K562 (cell line): ENCODE measurements around the gene ADM. TPM values are rescaled to one million over a fixed set of nuclear protein-coding genes. Genes with fewer than 3 reads are reported as not detected.

Experiments
- ATAC-seq: fragments of 200-7000 bp; cut with Tn5 transposase; 3 replicates; pipeline ENCODE4 v1.9.1; 2020; ENCODE audit warnings: moderate library complexity
- BruUV-seq: library from RNA; stranded (reverse); fragments of 400-500 nt; replicated peaks from 2 replicates; lab custom pipeline; 2021; lab: Mats Ljungman, UMichigan
- CTCF ChIA-PET: fragments of 300-600 bp; formaldehyde crosslinking; extraction: SDS; loops from one replicate; lab custom pipeline; 2021; ENCODE audit warnings: low intra/inter-chr PET ratio; lab: Yijun Ruan, JAX
- POLR2A ChIA-PET: fragments of 300-600, 350-650 bp; sonication (Branson Sonifier 250); formaldehyde crosslinking; extraction: SDS; loops from one replicate; lab custom pipeline; 2021; ENCODE audit warnings: antibody characterized with exemption, inconsistent platforms; lab: Yijun Ruan, JAX
- DNase-seq, 4 experiments: peaks; one replicate each; pipeline versions ENCODE4 v3.0.0 to v3.0.0-alpha.2; 2011 to 2018; ENCODE audit warnings: low spot score in 3 of 4, mixed read lengths in 3 of 4; ENCODE audit errors: extremely low read depth in 1 of 4
- FAIRE-seq: peaks from 2 replicates; lab custom pipeline; 2011; peaks lifted over from hg19 to GRCh38; lab: Jason Lieb, UNC
- H2AFZ ChIP-seq: 2 replicates; pipeline ENCODE4 v1.6.0; 2011; ENCODE audit warnings: low read depth, low read length, control low read depth, inconsistent platforms
- H3K27ac ChIP-seq: fragments of 200-600 bp; 3 replicates; pipeline ENCODE4 v1.8.0; 2011; ENCODE audit warnings: low read depth, mild to moderate bottlenecking, control low read depth, inconsistent platforms, low read length, moderate library complexity, mixed read lengths; ENCODE audit errors: extremely low read depth
- H3K27me3 ChIP-seq, 2 experiments: fragments of 300-600 bp in 1 of 2; 2 replicates in 1 of 2; 3 replicates in 1 of 2; pipeline versions ENCODE4 v1.6.0 to v1.8.0; 2011; ENCODE audit warnings: inconsistent platforms in 2 of 2, low read length in 2 of 2, mild to moderate bottlenecking in 1 of 2, mixed read lengths in 1 of 2, moderate library complexity in 1 of 2; ENCODE audit not compliant: control insufficient read depth in 2 of 2, insufficient read depth in 2 of 2
- H3K36me3 ChIP-seq: fragments of 300-600 bp; 3 replicates; pipeline ENCODE4 v1.8.0; 2011; ENCODE audit warnings: mild to moderate bottlenecking, low read length, inconsistent platforms; ENCODE audit not compliant: control insufficient read depth, insufficient read depth
- H3K4me1 ChIP-seq, 2 experiments: fragments of 200-600 bp in 1 of 2; replicated peaks in 1 of 2; 2 replicates in 1 of 2; 3 replicates in 1 of 2; pipeline versions ENCODE4 v1.5.1 to v1.8.0; 2011; ENCODE audit warnings: inconsistent platforms in 2 of 2, low read length in 2 of 2, mild to moderate bottlenecking in 1 of 2, mixed read lengths in 1 of 2, moderate library complexity in 1 of 2; ENCODE audit not compliant: control insufficient read depth in 2 of 2, insufficient read depth in 2 of 2
- H3K4me2 ChIP-seq: 2 replicates; pipeline ENCODE4 v1.6.1; 2011; ENCODE audit warnings: low read length, control low read depth, inconsistent platforms, mixed read lengths; ENCODE audit not compliant: insufficient read depth
- H3K4me3 ChIP-seq: fragments of 200-600 bp; sonication (generic), shearing (Covaris generic); 2 replicates; pipeline ENCODE4 v1.5.1; 2016; ENCODE audit warnings: control low read depth, inconsistent platforms
- H3K79me2 ChIP-seq: fragments of 200-600 bp; 3 replicates; pipeline ENCODE4 v1.8.0; 2011; ENCODE audit warnings: low read length, inconsistent platforms; ENCODE audit not compliant: control insufficient read depth, insufficient read depth
- H3K9ac ChIP-seq, 2 experiments: 2 replicates each; pipeline versions ENCODE4 v1.6.0 to v1.6.1; 2011; ENCODE audit warnings: low read depth in 2 of 2, low read length in 2 of 2, control low read depth in 1 of 2, inconsistent platforms in 1 of 2, mild to moderate bottlenecking in 1 of 2, mixed read lengths in 1 of 2; ENCODE audit not compliant: insufficient read depth in 1 of 2
- H3K9me1 ChIP-seq: one replicate; pipeline ENCODE4 v1.6.0; 2011; ENCODE audit warnings: inconsistent platforms, mild to moderate bottlenecking, low read length, moderate library complexity; ENCODE audit not compliant: control insufficient read depth, insufficient read depth
- H3K9me3 ChIP-seq: replicated peaks from 2 replicates; pipeline ENCODE4 v1.5.1; 2011; ENCODE audit warnings: low read depth, low read length, inconsistent platforms; ENCODE audit not compliant: control insufficient read depth, insufficient read depth
- H4K20me1 ChIP-seq: replicated peaks from 2 replicates; pipeline ENCODE4 v1.6.1; 2011; ENCODE audit warnings: low read length, inconsistent platforms, mixed read lengths; ENCODE audit not compliant: control insufficient read depth, insufficient read depth
- ATF1 ChIP-seq, 2 experiments: fragments of 450-650 bp in 1 of 2; IDR thresholded peaks; 2 replicates each; pipeline ENCODE4 v1.6.1; 2016; ENCODE audit warnings: missing compliant biosample characterization in 1 of 2, missing genetic modification characterization in 1 of 2
- MAX ChIP-seq: sonication (generic); formaldehyde crosslinking; IDR thresholded peaks from 2 replicates; pipeline ENCODE4 v1.9.0; 2022; ENCODE audit warnings: mild to moderate bottlenecking, missing genetic modification reagents
- SOX6 ChIP-seq: fragments of 450-650 bp; IDR thresholded peaks from 2 replicates; pipeline ENCODE4 v1.6.1; 2014; ENCODE audit warnings: mild to moderate bottlenecking
- WGBS: fragments of 100-300 bp; shearing (Covaris generic); methylation state at CpG from one replicate; pipeline ENCODE4 v1.1.6; 2016; ENCODE audit warnings: low coverage, mixed read lengths; ENCODE audit not compliant: insufficient coverage; ENCODE audit errors: missing lambda C conversion rate; 5-methylcytosine and 5-hydroxymethylcytosine counted together
- in situ Hi-C: fragments of 300-500 bp; cut with MboI; formaldehyde crosslinking; loops from 4 replicates; pipeline ENCODE4 v1.15.0; 2018; ENCODE audit warnings: inconsistent platforms, mixed read lengths
- intact Hi-C: fragments of 100-400 bp; cut with micrococcal nuclease; formaldehyde crosslinking; loops from 2 replicates; pipeline ENCODE4 v1.14.2; 2022
- polyA plus RNA-seq, 8 experiments: library from polyadenylated mRNA; depleted of rRNA in 4 of 8; stranded (reverse) in 5 of 8; unstranded in 3 of 8; fragments of >200 nt; fragmentation: Nextera tagmentation in 2 of 8; fragmentation: Illumina TruSeq in 1 of 8; extraction: Ambion mirVana in 2 of 8; extraction: Trizol in 1 of 8; gene quantifications; 2 replicates each; pipeline versions ENCODE4 v1.2.1 to v1.2.3, GENCODE V29; 2011 to 2014; ENCODE audit warnings: inconsistent platforms in 1 of 8, missing spikeins in 1 of 8
- total RNA-seq, 7 experiments: library from RNA; depleted of rRNA in 6 of 7; stranded (reverse); fragments of >200 nt in 6 of 7; fragmentation: Illumina TruSeq in 2 of 7; extraction: Trizol in 2 of 7; gene quantifications; 2 replicates each; pipeline versions ENCODE4 v1.2.1 to v1.2.3, GENCODE V29; 2011 to 2021; ENCODE audit warnings: low replicate concordance in 1 of 7
- TF ChIP-seq, protein P1 (sequence below), 2 experiments: fragments of 450-650 bp; IDR thresholded peaks; 2 replicates each; pipeline ENCODE4 v1.6.1; 2016; ENCODE audit warnings: mild to moderate bottlenecking in 2 of 2, borderline replicate concordance in 1 of 2, low read depth in 1 of 2, moderate library complexity in 1 of 2

The ADM gene
- total and polyA plus RNA-seq, 9 of the 15 experiments (the other 6 are each of a cell fraction or from before 2014, with no cell fraction given): 0.23 to 0.49 (median 0.32) TPM; not detected in 6

- intact Hi-C loops: no loop called here
- Histone ChIP-seq H3K27ac (no peak overlapping the region), H3K9me3 (no peaks in the 10 kb centered on the region), H3K4me3 (peak overlapping the region; percentile 45), H3K9me1 (no peaks in the 10 kb centered on the region), H3K4me1 (peaks cover 14 to 49% of the 10 kb centered on the region in 2 experiments), H3K9ac (peak overlapping the region; percentile 23 to 33; a peak in 3 of 4 replicates), H3K4me2 (peak overlapping the region; percentile 84), H3K27me3 (peaks cover 25 to 27% of the 10 kb centered on the region in 2 experiments), H4K20me1 (0 out of 2 replicates have a peak, but pooled peaks cover 4% of the 10 kb centered on the region), H3K79me2 (no peaks in the 10 kb centered on the region), H3K36me3 (no peaks in the 10 kb centered on the region), H2AFZ (peak overlapping the region; percentile 84)
- in situ Hi-C loops: loop anchor here (25.0 kb wide), 1 partner anchor 441 kb away; no protein-coding TSS in a partner anchor
- BruUV-seq: no TSS peak
- 10% methylated on average over 51 of the region's 56 CpGs for WGBS
- ChIA-PET POLR2A (interaction anchor here (0.7 to 1.2 kb wide), 4 partner anchors 10 to 162 kb away, joined by 3 to 6 read pairs (median 4); no protein-coding TSS in a partner anchor), CTCF (no interaction called here)
- DNase-seq: peak; percentile 29 to 72 (median 32)
- peak; percentile 48 for ATAC-seq
- FAIRE-seq: no peak
- peak; percentile 42; the same call in 1 of the 2 replicates for TF ChIP-seq SOX6
- peak; percentile 57; the same call in 1 of the 2 replicates for TF ChIP-seq MAX
- TF ChIP-seq, protein P1, sequence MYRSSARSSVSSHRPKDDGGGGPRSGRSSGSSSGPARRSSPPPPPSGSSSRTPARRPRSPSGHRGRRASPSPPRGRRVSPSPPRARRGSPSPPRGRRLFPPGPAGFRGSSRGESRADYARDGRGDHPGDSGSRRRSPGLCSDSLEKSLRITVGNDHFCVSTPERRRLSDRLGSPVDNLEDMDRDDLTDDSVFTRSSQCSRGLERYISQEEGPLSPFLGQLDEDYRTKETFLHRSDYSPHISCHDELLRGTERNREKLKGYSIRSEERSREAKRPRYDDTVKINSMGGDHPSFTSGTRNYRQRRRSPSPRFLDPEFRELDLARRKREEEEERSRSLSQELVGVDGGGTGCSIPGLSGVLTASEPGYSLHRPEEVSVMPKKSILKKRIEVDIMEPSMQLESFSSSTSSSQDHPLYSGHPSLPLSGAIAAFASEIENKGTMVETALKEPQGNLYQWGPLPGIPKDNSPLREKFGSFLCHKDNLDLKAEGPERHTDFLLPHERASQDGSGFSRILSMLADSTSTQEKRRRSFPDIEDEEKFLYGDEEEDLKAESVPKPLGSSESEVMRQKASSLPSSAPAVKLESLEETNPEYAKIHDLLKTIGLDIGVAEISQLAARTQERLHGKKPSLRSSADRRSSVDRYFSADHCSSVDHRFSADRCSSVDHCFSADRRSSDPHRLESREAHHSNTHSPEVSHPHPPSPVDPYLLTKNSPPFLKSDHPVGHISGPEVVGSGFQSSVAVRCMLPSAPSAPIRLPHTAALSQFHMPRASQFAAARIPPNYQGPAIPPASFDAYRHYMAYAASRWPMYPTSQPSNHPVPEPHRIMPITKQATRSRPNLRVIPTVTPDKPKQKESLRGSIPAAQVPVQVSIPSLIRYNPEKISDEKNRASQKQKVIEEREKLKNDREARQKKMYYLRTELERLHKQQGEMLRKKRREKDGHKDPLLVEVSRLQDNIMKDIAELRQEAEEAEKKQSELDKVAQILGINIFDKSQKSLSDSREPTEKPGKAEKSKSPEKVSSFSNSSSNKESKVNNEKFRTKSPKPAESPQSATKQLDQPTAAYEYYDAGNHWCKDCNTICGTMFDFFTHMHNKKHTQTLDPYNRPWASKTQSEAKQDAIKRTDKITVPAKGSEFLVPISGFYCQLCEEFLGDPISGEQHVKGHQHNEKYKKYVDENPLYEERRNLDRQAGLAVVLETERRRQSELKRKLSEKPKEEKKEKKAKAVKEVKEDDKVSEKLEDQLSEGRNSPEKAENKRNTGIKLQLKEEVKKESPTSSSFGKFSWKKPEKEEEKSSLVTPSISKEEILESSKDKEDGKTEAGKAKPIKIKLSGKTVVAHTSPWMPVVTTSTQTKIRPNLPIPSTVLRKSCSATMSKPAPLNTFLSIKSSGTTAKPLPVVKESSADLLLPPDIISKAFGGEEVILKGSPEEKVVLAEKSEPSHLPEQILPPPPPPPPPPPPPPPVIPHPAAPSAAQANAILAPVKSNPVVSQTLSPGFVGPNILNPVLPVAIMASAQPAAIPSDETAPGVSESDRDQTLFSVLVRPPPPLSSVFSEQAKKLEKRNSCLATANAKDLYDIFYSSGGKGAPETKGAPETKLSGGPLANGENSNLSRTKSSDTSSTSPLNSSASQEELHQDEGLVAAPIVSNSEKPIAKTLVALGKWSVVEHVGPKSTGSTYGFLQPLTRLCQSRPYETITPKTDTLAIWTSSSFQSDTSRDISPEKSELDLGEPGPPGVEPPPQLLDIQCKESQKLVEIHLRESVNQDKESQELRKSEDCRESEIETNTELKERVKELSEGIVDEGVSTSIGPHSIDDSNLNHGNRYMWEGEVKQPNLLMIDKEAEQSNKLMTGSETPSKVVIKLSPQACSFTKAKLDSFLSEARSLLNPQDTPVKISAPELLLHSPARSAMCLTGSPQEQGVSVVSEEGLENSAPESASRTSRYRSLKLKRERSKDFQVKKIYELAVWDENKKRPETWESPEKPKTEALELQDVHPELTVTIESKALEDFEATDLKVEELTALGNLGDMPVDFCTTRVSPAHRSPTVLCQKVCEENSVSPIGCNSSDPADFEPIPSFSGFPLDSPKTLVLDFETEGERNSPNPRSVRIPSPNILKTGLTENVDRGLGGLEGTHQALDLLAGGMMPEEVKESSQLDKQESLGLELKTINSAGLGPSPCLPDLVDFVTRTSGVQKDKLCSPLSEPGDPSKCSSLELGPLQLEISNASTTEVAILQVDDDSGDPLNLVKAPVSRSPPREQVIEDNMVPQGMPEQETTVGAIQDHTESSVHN (IDR thresholded peaks at IDR 0.05; ENCODE audit: borderline replicate concordance in 1 of 2, low read depth in 1 of 2): 0 out of 4 replicates have a peak, but pooled peaks of 1 of the 2 experiments have one; percentile 33
- no peak for TF ChIP-seq ATF1 (CRISPR knock-in tag; IDR thresholded peaks at IDR 0.05)
- TF ChIP-seq ATF1 (tag; IDR thresholded peaks at IDR 0.05): 0 out of 2 replicates have a peak, but pooled peaks have one; percentile 12
Measured at GRCh38 chr11:10302744-10303557, 1.9 kb upstream of the ADM start.
